Stimulated activated CD4-positive, alpha-beta T cell treated with anti-CD3 and anti-CD28 coated beads, Interleukin-15, amount 100 ng/mL, for 48 hours (primary cell): ENCODE measurements around the gene STRC.
"Not testable (repeated sequence)": the region's sequence is repeated elsewhere in the genome, so short reads cannot be mapped to it uniquely, and the experiment has no call there.

Experiments used
- DNase-seq, 2 donors: peaks; one replicate each; pipeline ENCODE4 v3.0.0-alpha.2; 2020; ENCODE audit warnings: low read depth in 2 of 2

STRC gene

DNA sequence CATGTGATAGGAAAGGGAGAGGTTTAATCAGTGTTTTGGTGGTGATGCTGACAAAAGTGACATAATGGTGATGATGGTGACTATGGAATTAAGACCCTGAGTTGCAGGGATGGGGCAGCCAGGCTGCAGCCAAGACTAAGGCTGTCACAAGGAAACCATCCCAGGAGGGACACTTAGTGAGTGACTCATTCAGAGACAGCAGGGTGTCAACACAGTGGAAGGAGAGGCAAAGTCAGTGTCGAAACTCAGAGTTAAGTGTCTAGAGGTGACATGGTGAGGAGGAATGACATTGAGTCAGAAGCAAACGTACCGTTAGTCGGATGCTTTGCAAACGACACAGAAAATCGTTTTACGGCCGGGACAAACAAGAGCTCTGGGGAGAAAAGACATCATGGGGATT lies 54.8 kb downstream of the STRC start:
- not testable (repeated sequence) for DNase-seq

DNA sequence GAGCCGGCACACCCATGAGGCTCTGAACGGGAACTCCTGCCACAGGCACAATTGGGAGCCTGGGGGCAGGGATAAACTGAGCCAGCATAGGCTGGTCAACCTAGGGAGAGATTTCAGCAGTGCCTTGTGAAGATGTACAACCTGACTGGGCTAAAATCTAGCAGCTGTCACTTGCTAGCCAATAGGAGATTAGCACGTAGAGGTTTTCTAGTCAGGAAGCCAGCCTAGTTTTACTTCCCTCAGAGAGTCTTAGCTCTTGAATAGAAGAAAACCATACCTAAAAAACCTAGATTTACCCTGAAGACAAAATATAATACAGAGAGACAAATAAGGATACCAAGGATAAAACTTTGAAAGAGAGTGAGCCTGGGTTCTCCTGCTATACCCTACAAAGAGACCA lies 55.8 kb downstream of the STRC start:
- DNase-seq: not testable (repeated sequence)

DNA sequence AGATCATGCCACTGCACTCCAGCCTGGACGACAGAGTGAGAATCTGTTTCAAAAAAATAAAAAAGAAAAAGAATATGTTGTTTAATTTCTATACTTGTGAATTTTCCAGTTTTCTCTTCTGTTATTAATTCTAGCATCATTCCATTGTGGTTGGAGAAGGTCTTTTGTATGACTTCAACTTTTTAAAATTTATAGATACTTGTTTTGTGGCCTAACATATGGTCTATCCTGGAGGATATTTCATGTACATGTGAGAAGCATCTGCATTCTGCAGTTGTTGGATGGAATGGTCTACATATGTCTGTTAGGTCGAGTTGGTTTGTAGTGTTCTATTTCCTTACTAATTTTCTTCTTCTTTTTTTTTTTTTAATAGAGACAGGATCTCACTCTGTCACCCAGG lies 65.6 kb downstream of the STRC start:
- DNase-seq: no peak

DNA sequence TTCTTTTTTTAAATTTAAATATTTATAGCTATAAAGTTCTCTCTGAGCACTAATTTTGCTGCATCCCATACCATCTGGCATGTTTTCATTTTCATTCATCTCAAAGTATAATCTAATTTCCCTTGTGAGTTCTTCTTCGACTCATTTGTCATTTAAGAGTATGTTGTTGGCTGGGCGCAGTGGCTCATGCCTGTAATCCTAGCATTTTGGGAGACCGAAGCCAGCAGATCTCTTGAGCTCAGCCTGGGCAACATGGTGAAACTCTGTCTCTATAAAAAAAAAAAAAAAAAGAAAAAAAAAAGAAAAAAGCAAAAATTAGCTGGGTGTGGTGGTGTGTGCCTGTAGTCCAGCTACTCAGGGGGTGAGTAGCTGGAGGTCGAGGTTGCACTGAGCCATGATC lies 66.3 kb downstream of the STRC start:
- DNase-seq: no peak

DNA sequence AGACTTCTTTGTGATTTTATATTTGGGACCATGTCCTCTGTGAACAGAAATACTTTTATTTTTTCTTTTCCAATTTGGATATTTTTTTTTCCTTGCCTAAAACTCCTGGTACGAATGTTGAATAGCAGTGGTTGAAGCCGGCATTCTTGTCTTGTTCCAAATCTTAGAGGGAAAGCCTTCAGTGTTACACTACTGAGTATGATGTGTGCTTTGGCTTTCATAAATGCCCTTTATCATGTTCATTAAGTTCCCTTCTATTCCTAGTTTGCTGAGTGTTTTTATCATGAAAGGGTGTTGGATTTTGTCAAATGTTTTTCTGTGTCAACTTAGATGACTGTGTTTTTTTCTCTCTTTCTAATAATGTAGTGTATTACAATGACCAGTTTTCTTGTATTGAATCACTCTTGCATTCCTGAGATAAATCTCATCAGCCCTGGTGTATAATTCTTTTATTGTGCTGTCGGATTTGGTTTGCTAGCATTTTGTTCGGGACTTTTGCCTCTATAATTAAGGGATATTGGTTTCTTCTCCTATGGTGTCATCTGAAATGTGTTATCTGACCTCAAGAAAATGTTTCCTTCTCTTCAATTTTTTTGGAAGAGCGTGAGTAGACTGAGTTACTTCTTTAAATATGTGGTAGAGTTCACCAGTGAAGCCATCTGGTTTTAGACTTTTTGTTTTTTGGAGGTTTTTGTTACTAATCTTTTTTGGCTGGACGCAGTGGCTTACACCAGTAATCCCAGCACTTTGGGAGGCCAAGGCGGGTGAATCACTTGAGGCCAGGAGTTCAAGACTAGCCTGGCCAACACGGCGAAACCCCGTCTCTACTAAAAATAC lies 67.9 kb downstream of the STRC start:
- no peak for DNase-seq
